Measurements from ENCODE around the gene FLII.

DNA sequence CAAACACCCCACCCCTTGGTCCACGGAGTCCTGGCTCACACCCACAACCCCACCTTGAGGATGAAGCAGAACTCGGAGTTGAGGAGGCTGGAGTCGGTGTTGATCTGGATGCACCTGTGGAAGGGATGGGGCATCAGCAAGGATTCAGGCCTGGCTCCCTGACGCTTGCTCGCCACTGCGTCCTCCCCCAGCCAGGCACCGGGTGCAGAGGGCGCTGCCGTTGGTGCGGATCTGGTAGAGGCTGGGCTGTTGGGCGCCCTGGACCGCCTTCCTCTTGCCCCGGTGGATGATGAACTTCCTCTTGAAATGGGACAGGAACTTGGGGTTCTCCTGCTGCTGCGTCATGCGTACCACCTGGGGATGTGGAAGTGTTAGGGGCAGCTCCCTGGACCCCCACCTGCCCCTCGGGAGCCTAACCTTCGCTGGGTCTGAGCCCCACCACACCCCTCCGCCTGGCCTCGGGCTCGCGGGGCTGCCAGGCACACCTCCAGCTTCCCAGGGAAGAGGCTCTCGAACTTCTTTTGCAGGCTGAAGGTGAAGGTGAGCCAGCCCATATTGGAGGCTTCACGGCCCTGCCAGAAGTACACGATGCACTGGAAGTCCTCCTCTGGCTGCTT lies 12.3 kb downstream of the FLII start:
- TF ChIP-seq, protein P1, sequence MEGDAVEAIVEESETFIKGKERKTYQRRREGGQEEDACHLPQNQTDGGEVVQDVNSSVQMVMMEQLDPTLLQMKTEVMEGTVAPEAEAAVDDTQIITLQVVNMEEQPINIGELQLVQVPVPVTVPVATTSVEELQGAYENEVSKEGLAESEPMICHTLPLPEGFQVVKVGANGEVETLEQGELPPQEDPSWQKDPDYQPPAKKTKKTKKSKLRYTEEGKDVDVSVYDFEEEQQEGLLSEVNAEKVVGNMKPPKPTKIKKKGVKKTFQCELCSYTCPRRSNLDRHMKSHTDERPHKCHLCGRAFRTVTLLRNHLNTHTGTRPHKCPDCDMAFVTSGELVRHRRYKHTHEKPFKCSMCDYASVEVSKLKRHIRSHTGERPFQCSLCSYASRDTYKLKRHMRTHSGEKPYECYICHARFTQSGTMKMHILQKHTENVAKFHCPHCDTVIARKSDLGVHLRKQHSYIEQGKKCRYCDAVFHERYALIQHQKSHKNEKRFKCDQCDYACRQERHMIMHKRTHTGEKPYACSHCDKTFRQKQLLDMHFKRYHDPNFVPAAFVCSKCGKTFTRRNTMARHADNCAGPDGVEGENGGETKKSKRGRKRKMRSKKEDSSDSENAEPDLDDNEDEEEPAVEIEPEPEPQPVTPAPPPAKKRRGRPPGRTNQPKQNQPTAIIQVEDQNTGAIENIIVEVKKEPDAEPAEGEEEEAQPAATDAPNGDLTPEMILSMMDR (IDR thresholded peaks at IDR 0.05), result no peak
- TF ChIP-seq POLR2A (IDR thresholded peaks at IDR 0.05), result no peak
